HFFc6 (cell line): ENCODE results near the gene AUTS2. TPM values are rescaled to one million over a fixed set of nuclear protein-coding genes. Genes with fewer than 3 reads are reported as not detected.

ENCODE experiments used
- DNase-seq: peaks from one replicate; pipeline ENCODE4 v3.0.0-alpha.2; 2018
- H3K27ac Mint-ChIP-seq: 2 replicates; pipeline ENCODE4 v1.8.0; 2020; ENCODE audit warnings: mild to moderate bottlenecking, mixed read lengths
- H3K27me3 Mint-ChIP-seq: 2 replicates; pipeline ENCODE4 v1.8.0; 2021; ENCODE audit warnings: mild to moderate bottlenecking, moderate library complexity, mixed read lengths; ENCODE audit not compliant: insufficient read depth
- H3K36me3 Mint-ChIP-seq: 2 replicates; pipeline ENCODE4 v1.8.0; 2021; ENCODE audit warnings: low read depth, mixed read lengths
- H3K4me1 Mint-ChIP-seq: 2 replicates; pipeline ENCODE4 v1.8.0; 2020; ENCODE audit warnings: low read depth, mixed read lengths
- H3K4me3 Mint-ChIP-seq: 2 replicates; pipeline ENCODE4 v1.8.0; 2020; ENCODE audit warnings: mild to moderate bottlenecking, moderate library complexity, mixed read lengths
- H3K9me3 Mint-ChIP-seq: 2 replicates; pipeline ENCODE4 v1.8.0; 2020; ENCODE audit warnings: mild to moderate bottlenecking, mixed read lengths
- CTCF ChIP-seq: fragments of 200-600 bp; sonication (generic); IDR thresholded peaks from 2 replicates; pipeline ENCODE4 v1.5.0; 2021; ENCODE audit warnings: antibody characterized with exemption, mild to moderate bottlenecking
- total RNA-seq, 6 experiments: library from RNA; stranded (reverse); fragmentation: NEBNext Ultra II Directional; extraction: Animal tissue kit (Norgen Biotek cat#: 25700); gene quantifications; 2 replicates in 1 of 6; 3 replicates in 5 of 6; pipeline ENCODE4 v1.2.3, GENCODE V29; 2021

AUTS2 gene
- total RNA-seq, 6 experiments from 2014 or later = 0.02 to 0.19 (median 0.16) TPM; not detected in 2

DNA sequence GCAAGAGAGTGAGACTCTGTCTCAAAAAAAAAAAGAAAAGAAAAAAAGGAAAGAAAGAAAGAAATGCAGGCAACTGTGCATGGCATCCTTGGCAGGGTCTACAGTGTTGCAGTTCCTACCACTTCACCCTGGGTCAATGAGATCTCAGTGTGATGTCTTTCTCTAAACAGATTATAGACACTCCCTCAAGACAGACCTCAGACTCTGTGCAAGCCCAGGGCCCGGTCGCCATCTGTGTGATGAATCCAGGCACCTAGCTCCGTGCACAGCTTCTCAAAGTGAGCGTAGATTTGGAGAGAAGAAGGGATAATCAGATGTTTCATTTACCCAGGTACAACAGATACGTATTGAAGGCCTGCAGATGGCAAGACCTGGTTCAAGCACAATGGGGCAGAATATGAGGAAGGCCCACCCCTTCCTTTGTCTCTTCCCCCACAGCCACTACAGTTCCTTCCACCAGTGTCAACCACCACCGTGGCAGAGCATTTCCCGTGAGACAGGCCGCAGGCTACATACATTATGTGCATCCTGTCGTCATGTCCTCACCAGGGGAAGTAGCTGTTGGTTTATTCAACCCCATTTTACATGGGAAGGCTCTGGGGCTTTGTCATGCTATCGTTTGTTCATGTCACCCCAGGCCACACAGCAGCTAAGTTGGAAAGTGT is 1062.0 kb downstream of the AUTS2 start:
- no peak for TF ChIP-seq CTCF
- H3K36me3 Mint-ChIP-seq = no peaks in the 10 kb centered on the region; the same call in 1 of the 2 replicates
- no peak for DNase-seq
- no peaks in the 10 kb centered on the region for H3K4me1 Mint-ChIP-seq
- peaks cover 2% of the 10 kb centered on the region; the same call in 1 of the 2 replicates for H3K27me3 Mint-ChIP-seq
- no peak overlapping the region for H3K27ac Mint-ChIP-seq
- H3K4me3 Mint-ChIP-seq = no peak overlapping the region
- H3K9me3 Mint-ChIP-seq = peaks cover 38% of the 10 kb centered on the region

DNA sequence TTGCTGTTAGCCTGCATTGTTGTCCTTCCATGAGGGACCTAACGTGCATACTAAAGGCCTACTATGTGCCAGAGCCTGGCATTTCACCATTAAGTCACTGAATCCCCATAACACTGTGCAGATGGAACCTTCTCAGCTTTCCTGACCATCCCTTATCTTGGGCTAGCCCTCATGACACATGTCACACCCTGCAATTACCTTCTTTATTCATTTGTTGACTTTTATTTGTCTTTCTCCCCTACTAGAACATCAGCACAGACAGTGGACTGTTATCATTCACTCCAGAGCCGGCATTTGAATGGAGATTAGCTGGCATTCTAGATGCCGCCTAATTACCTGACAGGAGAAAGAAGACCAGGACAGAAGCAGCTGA is 1062.5 kb downstream of the AUTS2 start:
- no peaks in the 10 kb centered on the region; the same call in 1 of the 2 replicates for H3K36me3 Mint-ChIP-seq
- TF ChIP-seq CTCF = no peak
- no peaks in the 10 kb centered on the region for H3K4me1 Mint-ChIP-seq
- H3K27ac Mint-ChIP-seq = no peak overlapping the region
- no peak for DNase-seq
- no peak overlapping the region for H3K4me3 Mint-ChIP-seq
- H3K27me3 Mint-ChIP-seq = peaks cover 2% of the 10 kb centered on the region; the same call in 1 of the 2 replicates
- peaks cover 38% of the 10 kb centered on the region for H3K9me3 Mint-ChIP-seq

GRCh38 chr7:70663680-70664079 is 1065.4 kb downstream of the AUTS2 start:
- no peak for DNase-seq
- Mint-ChIP-seq H3K4me1 (no peaks in the 10 kb centered on the region), H3K4me3 (no peak overlapping the region), H3K9me3 (peaks cover 42% of the 10 kb centered on the region), H3K36me3 (no peaks in the 10 kb centered on the region; the same call in 1 of the 2 replicates), H3K27ac (no peak overlapping the region), H3K27me3 (no peaks in the 10 kb centered on the region)
- no peak for TF ChIP-seq CTCF

- no peak overlapping the region for H3K27ac Mint-ChIP-seq
- H3K4me3 Mint-ChIP-seq = no peak overlapping the region
- no peaks in the 10 kb centered on the region for H3K4me1 Mint-ChIP-seq
- H3K27me3 Mint-ChIP-seq = no peaks in the 10 kb centered on the region
- TF ChIP-seq CTCF = no peak
- H3K36me3 Mint-ChIP-seq = no peaks in the 10 kb centered on the region; the same call in 1 of the 2 replicates
- no peak for DNase-seq
- peaks cover 33% of the 10 kb centered on the region for H3K9me3 Mint-ChIP-seq
Measured at GRCh38 chr7:70665997-70666396, 1067.7 kb downstream of the AUTS2 start.

DNA sequence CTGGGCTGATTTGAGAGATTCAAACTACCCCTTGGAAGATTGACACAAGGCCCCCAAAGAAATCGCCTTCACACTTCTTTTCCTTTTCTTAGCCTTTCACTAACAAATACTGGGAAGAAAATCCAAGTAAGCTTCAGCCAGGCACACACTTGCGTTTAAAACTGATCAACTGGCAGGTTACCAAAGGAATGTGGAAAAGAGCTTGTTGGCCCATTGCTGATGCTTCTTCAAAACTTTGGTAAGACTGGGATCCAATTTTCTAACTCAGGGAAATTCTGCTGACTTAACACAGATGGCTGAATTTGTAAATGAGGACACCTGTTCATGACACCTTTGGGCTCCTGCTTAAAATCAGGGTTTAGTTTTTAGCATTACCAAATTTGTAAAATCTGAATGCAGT is 1069.1 kb downstream of the AUTS2 start:
- no peak overlapping the region for H3K27ac Mint-ChIP-seq
- peaks cover 1% of the 10 kb centered on the region; the same call in 1 of the 2 replicates for H3K27me3 Mint-ChIP-seq
- TF ChIP-seq CTCF = no peak
- no peaks in the 10 kb centered on the region for H3K4me1 Mint-ChIP-seq
- no peak for DNase-seq
- peaks cover 35% of the 10 kb centered on the region for H3K9me3 Mint-ChIP-seq
- no peak overlapping the region for H3K4me3 Mint-ChIP-seq
- H3K36me3 Mint-ChIP-seq = no peaks in the 10 kb centered on the region
